WI38 (cell line): ENCODE data around the gene FKBP1B.

ENCODE experiments used
- H3K4me3 ChIP-seq: 2 replicates; pipeline ENCODE4 v1.5.1; 2011; ENCODE audit warnings: low read depth, mild to moderate bottlenecking, control low read depth, low read length
- CTCF ChIP-seq: IDR thresholded peaks from 2 replicates; pipeline ENCODE4 v1.5.1; 2012; ENCODE audit warnings: low read depth, mild to moderate bottlenecking, control low read depth, low read length

Gene FKBP1B

GRCh38 chr2:24110660-24111303, 61.2 kb downstream of the FKBP1B start:
- no peak overlapping the region for H3K4me3 ChIP-seq
- no peak for TF ChIP-seq CTCF

- no peak overlapping the region for H3K4me3 ChIP-seq
- TF ChIP-seq CTCF, result no peak
These were observed 61.9 kb downstream of the FKBP1B start for GRCh38 chr2:24111407-24111901.
